HCT116 (cell line): ENCODE measurements around the gene NHSL2.
"Not testable (repeated sequence)": the region's sequence is repeated elsewhere in the genome, so short reads cannot be mapped to it uniquely, and the experiment has no call there.

Source experiments
- CEBPB ChIP-seq: IDR thresholded peaks from 2 replicates; pipeline ENCODE4 v1.6.1; 2012; ENCODE audit warnings: low read depth
- EGR1 ChIP-seq: IDR thresholded peaks from 2 replicates; pipeline ENCODE4 v1.6.1; 2012; ENCODE audit warnings: low read depth
- EZH2 ChIP-seq: fragments of 200-600 bp; sonication (generic); IDR thresholded peaks from 2 replicates; pipeline ENCODE4 v1.6.1; 2017; ENCODE audit warnings: antibody characterized with exemption, mixed run types
- JUND ChIP-seq: IDR thresholded peaks from 2 replicates; pipeline ENCODE4 v1.6.1; 2012
- POLR2A ChIP-seq: IDR thresholded peaks from 2 replicates; pipeline ENCODE4 v1.7.0; 2011; ENCODE audit warnings: borderline replicate concordance; ENCODE audit not compliant: insufficient read depth, insufficient read length; ENCODE audit errors: extremely low read depth
- POLR2AphosphoS5 ChIP-seq: IDR thresholded peaks from 2 replicates; pipeline ENCODE4 v1.6.1; 2011; ENCODE audit warnings: mild to moderate bottlenecking, low read depth, low read length, moderate library complexity
- RAD21 ChIP-seq: IDR thresholded peaks from 2 replicates; pipeline ENCODE4 v1.6.1; 2012; ENCODE audit warnings: low read depth, mild to moderate bottlenecking
- SIN3A ChIP-seq: IDR thresholded peaks from 2 replicates; pipeline ENCODE4 v1.6.1; 2012; ENCODE audit warnings: low read depth
- TCF7L2 ChIP-seq: IDR thresholded peaks from 2 replicates; pipeline ENCODE4 v1.7.0; 2011; ENCODE audit warnings: borderline replicate concordance, inconsistent platforms; ENCODE audit not compliant: insufficient read depth, insufficient read length; ENCODE audit errors: extremely low read depth
- ZFX ChIP-seq: fragments of 450-650 bp; IDR thresholded peaks from 2 replicates; pipeline ENCODE4 v1.6.1; 2017
- ZNF274 ChIP-seq: fragments of 200-500 bp; sonication (Bioruptor generic); IDR thresholded peaks from 2 replicates; pipeline ENCODE4 v1.6.1; 2014; ENCODE audit warnings: mild to moderate bottlenecking, low read depth, low read length, inconsistent platforms
- TF ChIP-seq, protein P1 (sequence below), 3 experiments: fragments of 200-600 bp in 1 of 3; sonication (generic) in 1 of 3; IDR thresholded peaks in 2 of 3; conservative IDR thresholded peaks in 1 of 3; 2 replicates each; pipeline ENCODE4 v1.5.1; 2012 to 2017; ENCODE audit warnings: low read depth in 2 of 3, low read length in 2 of 3, antibody characterized with exemption in 1 of 3, borderline replicate concordance in 1 of 3, control low read depth in 1 of 3, mild to moderate bottlenecking in 1 of 3, mixed read lengths in 1 of 3, mixed run types in 1 of 3, moderate library complexity in 1 of 3; ENCODE audit not compliant: insufficient read depth in 1 of 3
- TF ChIP-seq, protein P2 (sequence below): IDR thresholded peaks from 2 replicates; pipeline ENCODE4 v1.6.1; 2012; ENCODE audit warnings: low read depth
- TF ChIP-seq, protein P3 (sequence below): IDR thresholded peaks from 2 replicates; pipeline ENCODE4 v1.6.1; 2012

DNA sequence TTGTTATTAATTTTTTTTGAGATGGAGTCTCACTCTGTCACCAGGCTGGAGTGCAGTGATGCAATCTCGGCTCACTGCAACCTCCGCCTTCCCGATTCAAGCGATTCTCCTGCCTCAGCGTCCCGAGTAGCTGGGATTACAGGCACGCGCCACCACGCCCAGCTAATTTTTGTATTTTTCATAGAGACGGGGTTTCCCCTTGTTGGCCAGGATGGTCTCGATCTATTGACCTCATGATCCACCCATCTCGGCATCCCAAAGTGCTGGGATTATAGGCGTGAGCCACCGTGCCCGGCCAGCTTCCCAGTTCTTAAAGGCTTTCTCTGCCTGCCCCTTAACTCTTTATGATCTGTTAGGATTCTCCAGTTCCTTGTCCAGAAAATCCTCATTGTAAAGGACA is 147.7 kb downstream of the NHSL2 start:
- TF ChIP-seq EZH2, EGR1, CEBPB, ZFX, JUND, ZNF274, POLR2A, POLR2AphosphoS5, RAD21, SIN3A, TCF7L2: not testable (repeated sequence)
- TF ChIP-seq, protein P1, sequence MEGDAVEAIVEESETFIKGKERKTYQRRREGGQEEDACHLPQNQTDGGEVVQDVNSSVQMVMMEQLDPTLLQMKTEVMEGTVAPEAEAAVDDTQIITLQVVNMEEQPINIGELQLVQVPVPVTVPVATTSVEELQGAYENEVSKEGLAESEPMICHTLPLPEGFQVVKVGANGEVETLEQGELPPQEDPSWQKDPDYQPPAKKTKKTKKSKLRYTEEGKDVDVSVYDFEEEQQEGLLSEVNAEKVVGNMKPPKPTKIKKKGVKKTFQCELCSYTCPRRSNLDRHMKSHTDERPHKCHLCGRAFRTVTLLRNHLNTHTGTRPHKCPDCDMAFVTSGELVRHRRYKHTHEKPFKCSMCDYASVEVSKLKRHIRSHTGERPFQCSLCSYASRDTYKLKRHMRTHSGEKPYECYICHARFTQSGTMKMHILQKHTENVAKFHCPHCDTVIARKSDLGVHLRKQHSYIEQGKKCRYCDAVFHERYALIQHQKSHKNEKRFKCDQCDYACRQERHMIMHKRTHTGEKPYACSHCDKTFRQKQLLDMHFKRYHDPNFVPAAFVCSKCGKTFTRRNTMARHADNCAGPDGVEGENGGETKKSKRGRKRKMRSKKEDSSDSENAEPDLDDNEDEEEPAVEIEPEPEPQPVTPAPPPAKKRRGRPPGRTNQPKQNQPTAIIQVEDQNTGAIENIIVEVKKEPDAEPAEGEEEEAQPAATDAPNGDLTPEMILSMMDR (IDR thresholded peaks at IDR 0.05 in 2 of 3, conservative IDR thresholded peaks at IDR 0.05 in 1 of 3; ENCODE audit: borderline replicate concordance in 1 of 3, insufficient read depth in 1 of 3, low read depth in 2 of 3, low read length in 2 of 3): not testable (repeated sequence)
- TF ChIP-seq, protein P2, sequence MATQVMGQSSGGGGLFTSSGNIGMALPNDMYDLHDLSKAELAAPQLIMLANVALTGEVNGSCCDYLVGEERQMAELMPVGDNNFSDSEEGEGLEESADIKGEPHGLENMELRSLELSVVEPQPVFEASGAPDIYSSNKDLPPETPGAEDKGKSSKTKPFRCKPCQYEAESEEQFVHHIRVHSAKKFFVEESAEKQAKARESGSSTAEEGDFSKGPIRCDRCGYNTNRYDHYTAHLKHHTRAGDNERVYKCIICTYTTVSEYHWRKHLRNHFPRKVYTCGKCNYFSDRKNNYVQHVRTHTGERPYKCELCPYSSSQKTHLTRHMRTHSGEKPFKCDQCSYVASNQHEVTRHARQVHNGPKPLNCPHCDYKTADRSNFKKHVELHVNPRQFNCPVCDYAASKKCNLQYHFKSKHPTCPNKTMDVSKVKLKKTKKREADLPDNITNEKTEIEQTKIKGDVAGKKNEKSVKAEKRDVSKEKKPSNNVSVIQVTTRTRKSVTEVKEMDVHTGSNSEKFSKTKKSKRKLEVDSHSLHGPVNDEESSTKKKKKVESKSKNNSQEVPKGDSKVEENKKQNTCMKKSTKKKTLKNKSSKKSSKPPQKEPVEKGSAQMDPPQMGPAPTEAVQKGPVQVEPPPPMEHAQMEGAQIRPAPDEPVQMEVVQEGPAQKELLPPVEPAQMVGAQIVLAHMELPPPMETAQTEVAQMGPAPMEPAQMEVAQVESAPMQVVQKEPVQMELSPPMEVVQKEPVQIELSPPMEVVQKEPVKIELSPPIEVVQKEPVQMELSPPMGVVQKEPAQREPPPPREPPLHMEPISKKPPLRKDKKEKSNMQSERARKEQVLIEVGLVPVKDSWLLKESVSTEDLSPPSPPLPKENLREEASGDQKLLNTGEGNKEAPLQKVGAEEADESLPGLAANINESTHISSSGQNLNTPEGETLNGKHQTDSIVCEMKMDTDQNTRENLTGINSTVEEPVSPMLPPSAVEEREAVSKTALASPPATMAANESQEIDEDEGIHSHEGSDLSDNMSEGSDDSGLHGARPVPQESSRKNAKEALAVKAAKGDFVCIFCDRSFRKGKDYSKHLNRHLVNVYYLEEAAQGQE: not testable (repeated sequence)
- TF ChIP-seq, protein P3, sequence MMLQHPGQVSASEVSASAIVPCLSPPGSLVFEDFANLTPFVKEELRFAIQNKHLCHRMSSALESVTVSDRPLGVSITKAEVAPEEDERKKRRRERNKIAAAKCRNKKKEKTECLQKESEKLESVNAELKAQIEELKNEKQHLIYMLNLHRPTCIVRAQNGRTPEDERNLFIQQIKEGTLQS: not testable (repeated sequence)
